WTC11 (cell line): ENCODE data around the gene CCDC3.

Experiments
- ATF1 ChIP-seq: sonication (generic); formaldehyde crosslinking; IDR thresholded peaks from 2 replicates; pipeline ENCODE4 v1.8.1; 2023; ENCODE audit warnings: mild to moderate bottlenecking, moderate library complexity, missing genetic modification reagents
- ATF3 ChIP-seq: sonication (generic); formaldehyde crosslinking; conservative IDR thresholded peaks from 2 replicates; pipeline ENCODE4 v1.8.1; 2022; ENCODE audit warnings: mild to moderate bottlenecking, missing genetic modification reagents
- CREM ChIP-seq: sonication (generic); formaldehyde crosslinking; IDR thresholded peaks from 2 replicates; pipeline ENCODE4 v1.8.1; 2022; ENCODE audit warnings: mild to moderate bottlenecking, missing genetic modification reagents, moderate library complexity
- CTCF ChIP-seq: fragments of 200-600 bp; IDR thresholded peaks from 2 replicates; pipeline ENCODE4 v1.8.0; 2022; ENCODE audit warnings: antibody characterized with exemption
- ELF4 ChIP-seq: sonication (generic); formaldehyde crosslinking; IDR thresholded peaks from 2 replicates; pipeline ENCODE4 v1.8.1; 2022; ENCODE audit warnings: low read depth, mild to moderate bottlenecking, moderate library complexity, missing genetic modification reagents
- ESRRA ChIP-seq: sonication (generic); formaldehyde crosslinking; IDR thresholded peaks from 2 replicates; pipeline ENCODE4 v1.8.1; 2022; ENCODE audit warnings: mild to moderate bottlenecking, missing genetic modification reagents, borderline replicate concordance
- ETV6 ChIP-seq: sonication (generic); formaldehyde crosslinking; IDR thresholded peaks from 2 replicates; pipeline ENCODE4 v1.8.1; 2022; ENCODE audit warnings: mild to moderate bottlenecking, missing genetic modification reagents
- FOXK1 ChIP-seq: sonication (generic); formaldehyde crosslinking; IDR thresholded peaks from 2 replicates; pipeline ENCODE4 v1.8.0; 2022; ENCODE audit warnings: mild to moderate bottlenecking, moderate library complexity, missing genetic modification reagents
- MYBL2 ChIP-seq: sonication (generic); formaldehyde crosslinking; IDR thresholded peaks from 2 replicates; pipeline ENCODE4 v1.8.1; 2023; ENCODE audit warnings: mild to moderate bottlenecking, moderate library complexity, missing genetic modification reagents
- NR2C2 ChIP-seq: sonication (generic); formaldehyde crosslinking; IDR thresholded peaks from 2 replicates; pipeline ENCODE4 v1.8.0; 2022; ENCODE audit warnings: mild to moderate bottlenecking, missing genetic modification reagents
- SP1 ChIP-seq: sonication (generic); formaldehyde crosslinking; conservative IDR thresholded peaks from 2 replicates; pipeline ENCODE4 v1.8.1; 2022; ENCODE audit warnings: missing genetic modification reagents
- TEAD1 ChIP-seq: sonication (generic); formaldehyde crosslinking; IDR thresholded peaks from 2 replicates; pipeline ENCODE4 v1.8.0; 2022; ENCODE audit warnings: mild to moderate bottlenecking, missing genetic modification reagents
- TF ChIP-seq, protein P1 (sequence below): sonication (generic); formaldehyde crosslinking; IDR thresholded peaks from 2 replicates; pipeline ENCODE4 v1.8.1; 2022; ENCODE audit warnings: low read depth, missing genetic modification reagents, borderline replicate concordance

DNA sequence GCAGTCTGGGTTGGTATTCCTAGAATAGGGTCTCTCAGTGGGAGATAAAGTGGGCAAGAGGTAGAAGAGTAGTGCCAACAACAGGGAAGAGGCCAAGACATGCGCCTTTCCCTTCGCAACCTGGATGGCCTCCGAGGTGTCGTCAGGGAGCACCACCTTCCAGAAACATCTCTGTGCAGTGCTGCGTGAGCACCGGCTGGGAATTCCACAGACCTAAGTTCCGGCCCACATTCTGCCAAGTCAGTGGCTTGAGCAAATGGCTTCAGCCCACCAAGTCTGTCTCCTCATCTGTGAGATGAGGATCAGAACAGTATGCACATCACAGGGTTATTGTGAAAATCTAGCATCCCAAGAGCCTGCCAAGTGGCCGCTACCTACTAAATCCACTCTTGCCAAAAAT is 40.6 kb downstream of the CCDC3 start:
- TF ChIP-seq SP1 (CRISPR knock-in tag) = no peak
- TF ChIP-seq ESRRA (CRISPR knock-in tag) = no peak
- no peak for TF ChIP-seq TEAD1 (CRISPR knock-in tag)
- TF ChIP-seq ETV6 (CRISPR knock-in tag) = no peak
- TF ChIP-seq CREM (CRISPR knock-in tag) = no peak
- no peak for TF ChIP-seq ATF1
- TF ChIP-seq ELF4 (CRISPR knock-in tag) = no peak
- TF ChIP-seq NR2C2 (CRISPR knock-in tag) = no peak
- no peak for TF ChIP-seq CTCF
- no peak for TF ChIP-seq MYBL2 (CRISPR knock-in tag)
- TF ChIP-seq ATF3 (CRISPR knock-in tag) = no peak
- TF ChIP-seq FOXK1 (CRISPR knock-in tag) = no peak
- TF ChIP-seq, protein P1, sequence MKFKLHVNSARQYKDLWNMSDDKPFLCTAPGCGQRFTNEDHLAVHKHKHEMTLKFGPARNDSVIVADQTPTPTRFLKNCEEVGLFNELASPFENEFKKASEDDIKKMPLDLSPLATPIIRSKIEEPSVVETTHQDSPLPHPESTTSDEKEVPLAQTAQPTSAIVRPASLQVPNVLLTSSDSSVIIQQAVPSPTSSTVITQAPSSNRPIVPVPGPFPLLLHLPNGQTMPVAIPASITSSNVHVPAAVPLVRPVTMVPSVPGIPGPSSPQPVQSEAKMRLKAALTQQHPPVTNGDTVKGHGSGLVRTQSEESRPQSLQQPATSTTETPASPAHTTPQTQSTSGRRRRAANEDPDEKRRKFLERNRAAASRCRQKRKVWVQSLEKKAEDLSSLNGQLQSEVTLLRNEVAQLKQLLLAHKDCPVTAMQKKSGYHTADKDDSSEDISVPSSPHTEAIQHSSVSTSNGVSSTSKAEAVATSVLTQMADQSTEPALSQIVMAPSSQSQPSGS (CRISPR knock-in tag) = no peak
